Endothelial cell (in vitro differentiated cells): ENCODE measurements around the gene UMAD1. TPM values are rescaled to one million over a fixed set of nuclear protein-coding genes. Genes with fewer than 3 reads are reported as not detected.

Source experiments
- DNase-seq: peaks from one replicate; pipeline ENCODE4 v3.0.0; 2021; ENCODE audit warnings: low spot score
- H3K27ac Mint-ChIP-seq: one replicate; pipeline ENCODE4 v1.8.0; 2021; ENCODE audit warnings: mixed read lengths, inconsistent platforms; ENCODE audit not compliant: unreplicated experiment
- H3K27me3 Mint-ChIP-seq: one replicate; pipeline ENCODE4 v1.8.0; 2021; ENCODE audit warnings: mild to moderate bottlenecking, moderate library complexity, mixed read lengths, inconsistent platforms; ENCODE audit not compliant: unreplicated experiment
- H3K36me3 Mint-ChIP-seq: one replicate; pipeline ENCODE4 v1.8.0; 2021; ENCODE audit warnings: mild to moderate bottlenecking, low read depth, mixed read lengths, inconsistent platforms; ENCODE audit not compliant: unreplicated experiment
- H3K4me1 Mint-ChIP-seq: one replicate; pipeline ENCODE4 v1.8.0; 2021; ENCODE audit warnings: mild to moderate bottlenecking, mixed read lengths, inconsistent platforms; ENCODE audit not compliant: unreplicated experiment
- H3K4me3 Mint-ChIP-seq: one replicate; pipeline ENCODE4 v1.8.0; 2021; ENCODE audit warnings: mild to moderate bottlenecking, mixed read lengths, inconsistent platforms; ENCODE audit not compliant: unreplicated experiment
- H3K9me3 Mint-ChIP-seq: one replicate; pipeline ENCODE4 v1.8.0; 2021; ENCODE audit warnings: mixed read lengths, inconsistent platforms; ENCODE audit not compliant: unreplicated experiment
- CTCF ChIP-seq: fragments of 200-600 bp; sonication (generic); IDR thresholded peaks from one replicate; pipeline ENCODE4 v1.5.0; 2021; ENCODE audit warnings: antibody characterized with exemption; ENCODE audit not compliant: unreplicated experiment
- total RNA-seq: library from RNA; stranded (reverse); fragmentation: NEBNext Ultra II Directional; extraction: Animal tissue kit (Norgen Biotek cat#: 25700); gene quantifications from one replicate; pipeline ENCODE4 v1.2.1, GENCODE V29; 2021; ENCODE audit not compliant: unreplicated experiment

Gene UMAD1
- total RNA-seq, 1 donor from 2014 or later: 5.7 TPM

GRCh38 chr7:7720750-7721621 lies 80.4 kb downstream of the UMAD1 start:
- TF ChIP-seq CTCF: no peak
- H3K4me1 Mint-ChIP-seq: peaks cover 2% of the 10 kb centered on the region
- no peak overlapping the region for H3K27ac Mint-ChIP-seq
- no peaks in the 10 kb centered on the region for H3K36me3 Mint-ChIP-seq
- H3K9me3 Mint-ChIP-seq: no peaks in the 10 kb centered on the region
- DNase-seq: no peak
- peaks cover 6% of the 10 kb centered on the region for H3K27me3 Mint-ChIP-seq
- H3K4me3 Mint-ChIP-seq: no peak overlapping the region

- Mint-ChIP-seq H3K36me3 (no peaks in the 10 kb centered on the region), H3K27me3 (peaks cover 2% of the 10 kb centered on the region), H3K27ac (peak overlapping the region; percentile 5), H3K9me3 (no peaks in the 10 kb centered on the region), H3K4me1 (peaks cover 24% of the 10 kb centered on the region), H3K4me3 (no peak overlapping the region)
- DNase-seq: no peak
- TF ChIP-seq CTCF: no peak
These were observed 91.2 kb downstream of the UMAD1 start for GRCh38 chr7:7731732-7732131.

GRCh38 chr7:7732621-7733281 lies 92.2 kb downstream of the UMAD1 start:
- no peak for TF ChIP-seq CTCF
- Mint-ChIP-seq H3K36me3 (no peaks in the 10 kb centered on the region), H3K4me1 (peaks cover 24% of the 10 kb centered on the region), H3K27me3 (peaks cover 2% of the 10 kb centered on the region), H3K4me3 (no peak overlapping the region), H3K27ac (no peak overlapping the region), H3K9me3 (no peaks in the 10 kb centered on the region)
- no peak for DNase-seq

GRCh38 chr7:7736671-7737070 lies 96.1 kb downstream of the UMAD1 start:
- TF ChIP-seq CTCF: no peak
- Mint-ChIP-seq H3K4me3 (no peak overlapping the region), H3K4me1 (peaks cover 28% of the 10 kb centered on the region), H3K36me3 (no peaks in the 10 kb centered on the region), H3K27ac (no peak overlapping the region), H3K27me3 (peaks cover 2% of the 10 kb centered on the region), H3K9me3 (no peaks in the 10 kb centered on the region)
- no peak for DNase-seq

GRCh38 chr7:7737674-7738073 lies 97.1 kb downstream of the UMAD1 start:
- H3K4me1 Mint-ChIP-seq: peaks cover 21% of the 10 kb centered on the region

More at GRCh38 chr7:7737674-7738073, 97.1 kb downstream of the UMAD1 start:
- TF ChIP-seq CTCF: no peak
- H3K27me3 Mint-ChIP-seq: no peaks in the 10 kb centered on the region
- no peaks in the 10 kb centered on the region for H3K36me3 Mint-ChIP-seq
- H3K9me3 Mint-ChIP-seq: no peaks in the 10 kb centered on the region
- no peak for DNase-seq
- H3K4me3 Mint-ChIP-seq: no peak overlapping the region
- H3K27ac Mint-ChIP-seq: no peak overlapping the region
